ENCODE data around the gene PLIN1. TPM values are rescaled to one million over a fixed set of nuclear protein-coding genes. Genes with fewer than 3 reads are reported as not detected.

PLIN1 gene
- total RNA-seq, 1 experiment from 2014 or later: 0.09 TPM

DNA sequence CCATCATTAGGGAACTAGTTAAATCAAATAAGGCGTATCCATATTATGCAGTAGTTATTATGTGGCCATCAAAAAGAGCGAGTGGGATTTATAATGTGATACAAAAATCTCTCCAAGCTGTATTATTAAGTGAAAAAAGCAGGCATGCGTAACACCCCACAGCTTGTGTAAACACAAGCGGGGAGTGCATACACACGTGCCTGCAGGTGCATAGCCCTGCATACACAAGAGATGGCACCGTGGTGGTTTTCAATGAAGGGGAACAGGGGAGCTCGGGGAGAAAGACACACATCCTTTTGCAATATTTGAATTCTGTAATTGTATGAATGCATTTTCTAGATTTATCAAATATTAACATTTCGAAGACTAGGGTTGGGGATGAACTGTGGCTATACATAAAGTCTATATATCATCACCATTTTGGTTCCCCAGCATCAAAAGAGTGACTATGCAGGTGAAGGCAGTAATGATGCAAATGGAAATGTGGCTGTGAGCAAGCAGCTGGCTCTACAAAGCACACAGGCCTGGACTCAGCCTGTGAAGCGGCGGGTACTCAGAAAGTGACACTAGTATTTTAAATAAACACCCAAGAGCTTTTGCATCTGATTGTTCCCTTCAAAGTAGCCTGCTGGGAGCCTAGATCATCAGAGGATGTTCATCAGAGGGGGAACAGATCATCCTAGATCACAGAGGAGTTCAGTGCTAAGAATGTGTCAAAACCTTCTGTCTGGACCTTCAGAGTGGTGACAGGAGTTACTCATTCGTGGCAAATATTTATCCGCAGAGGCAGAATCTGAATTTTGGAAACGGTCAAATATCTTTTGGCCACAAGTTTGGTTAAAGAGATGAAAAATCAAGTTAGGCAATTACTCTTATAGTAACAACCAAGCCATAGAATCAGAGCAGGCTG lies 14.5 kb downstream of the PLIN1 start:
- Mint-ChIP-seq H3K27ac (no peak overlapping the region), H3K27me3 (ENCODE audit: low read depth) (peaks cover 47% of the 10 kb centered on the region), H3K4me3 (peak overlapping the region; percentile 48 to 73), H3K4me1 (peaks cover 9 to 20% of the 10 kb centered on the region in 2 experiments), H3K9me3 (no peaks in the 10 kb centered on the region), H3K36me3 (ENCODE audit: insufficient read depth in 1 of 3, low read depth in 3 of 3) (no peaks in the 10 kb centered on the region; a peak in 1 of 7 replicates)
- Histone ChIP-seq H3K9ac (ENCODE audit: extremely low read depth, insufficient read length, low read length) (no peak overlapping the region), H3K18ac (ENCODE audit: insufficient read length, low read depth, low read length) (no peak overlapping the region), H4K20me1 (ENCODE audit: control insufficient read depth, insufficient read depth, insufficient read length) (no peaks in the 10 kb centered on the region), H2BK120ac (ENCODE audit: low read depth, low read length, poor library complexity, severe bottlenecking) (no peak overlapping the region), H3K4me1 (ENCODE audit: insufficient read depth, low read length) (no peaks in the 10 kb centered on the region), H3K56ac (ENCODE audit: insufficient read length, low read depth, low read length) (no peak overlapping the region), H3K23ac (ENCODE audit: insufficient read length, low read depth, low read length) (no peak overlapping the region), H2AFZ (ENCODE audit: low read length) (no peak overlapping the region), H3K14ac (ENCODE audit: insufficient read depth, low read length) (no peak overlapping the region), H3T11ph (ENCODE audit: low read length) (no peak overlapping the region), H2AK5ac (ENCODE audit: insufficient read length, low read length) (no peak overlapping the region), H4K5ac (ENCODE audit: insufficient read length, low read depth, low read length) (no peak overlapping the region), H4K8ac (replicated peaks; ENCODE audit: insufficient read length, low read depth, low read length) (no peak overlapping the region), H3K9me3 (ENCODE audit: control insufficient read depth, low read depth, low read length) (no peaks in the 10 kb centered on the region), H3K23me2 (ENCODE audit: insufficient read length, low read depth, low read length, poor library complexity, severe bottlenecking) (no peaks in the 10 kb centered on the region), H4K91ac (ENCODE audit: insufficient read length, low read depth, low read length) (no peak overlapping the region), H2BK5ac (ENCODE audit: insufficient read length, low read length) (no peak overlapping the region), H3K79me1 (ENCODE audit: insufficient read depth, low read depth, low read length, poor library complexity, severe bottlenecking) (no peaks in the 10 kb centered on the region), H2BK20ac (ENCODE audit: low read depth, low read length, poor library complexity, severe bottlenecking) (no peak overlapping the region), H2BK15ac (ENCODE audit: low read depth, low read length) (no peak overlapping the region), H3K27ac (ENCODE audit: insufficient read length, low read depth, low read length) (no peak overlapping the region), H3K4ac (ENCODE audit: low read depth, low read length) (no peak overlapping the region), H3K4me2 (ENCODE audit: insufficient read depth, insufficient read length, low read length) (no peak overlapping the region), H3K27me3 (ENCODE audit: insufficient read depth, low read length) (no peaks in the 10 kb centered on the region; the same call in 1 of the 2 replicates), H2BK12ac (ENCODE audit: insufficient read length, low read depth, low read length) (no peak overlapping the region), H3K79me2 (ENCODE audit: insufficient read depth, low read length) (no peaks in the 10 kb centered on the region)
- DNase-seq: no peak
- no CpG with 5 or more reads among the region's 13 CpGs for WGBS (ENCODE audit: extremely low coverage, insufficient read length, low lambda C conversion rate)
- TF ChIP-seq, protein P1, sequence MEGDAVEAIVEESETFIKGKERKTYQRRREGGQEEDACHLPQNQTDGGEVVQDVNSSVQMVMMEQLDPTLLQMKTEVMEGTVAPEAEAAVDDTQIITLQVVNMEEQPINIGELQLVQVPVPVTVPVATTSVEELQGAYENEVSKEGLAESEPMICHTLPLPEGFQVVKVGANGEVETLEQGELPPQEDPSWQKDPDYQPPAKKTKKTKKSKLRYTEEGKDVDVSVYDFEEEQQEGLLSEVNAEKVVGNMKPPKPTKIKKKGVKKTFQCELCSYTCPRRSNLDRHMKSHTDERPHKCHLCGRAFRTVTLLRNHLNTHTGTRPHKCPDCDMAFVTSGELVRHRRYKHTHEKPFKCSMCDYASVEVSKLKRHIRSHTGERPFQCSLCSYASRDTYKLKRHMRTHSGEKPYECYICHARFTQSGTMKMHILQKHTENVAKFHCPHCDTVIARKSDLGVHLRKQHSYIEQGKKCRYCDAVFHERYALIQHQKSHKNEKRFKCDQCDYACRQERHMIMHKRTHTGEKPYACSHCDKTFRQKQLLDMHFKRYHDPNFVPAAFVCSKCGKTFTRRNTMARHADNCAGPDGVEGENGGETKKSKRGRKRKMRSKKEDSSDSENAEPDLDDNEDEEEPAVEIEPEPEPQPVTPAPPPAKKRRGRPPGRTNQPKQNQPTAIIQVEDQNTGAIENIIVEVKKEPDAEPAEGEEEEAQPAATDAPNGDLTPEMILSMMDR (conservative IDR thresholded peaks at IDR 0.05): no peak
